Fibroblast of pulmonary artery (primary cell): ENCODE measurements around the gene ADAMTSL1.
A peak's percentile ranks its signal among the peaks of the same experiment; 100 is the strongest.

Source experiments
- DNase-seq: peaks from one replicate; pipeline ENCODE4 v3.0.0-alpha.2; 2010; ENCODE audit warnings: low read depth
- H3K4me3 ChIP-seq: replicated peaks from 2 replicates; pipeline ENCODE4 v1.5.1; 2011; ENCODE audit warnings: low read depth, mild to moderate bottlenecking, control low read depth, low read length, moderate library complexity
- TF ChIP-seq, protein P1 (sequence below): IDR thresholded peaks from 2 replicates; pipeline ENCODE4 v1.5.1; 2011; ENCODE audit warnings: mild to moderate bottlenecking, control low read depth, low read length, inconsistent platforms; ENCODE audit errors: missing control alignments

Gene ADAMTSL1

GRCh38 chr9:18554244-18554643 lies 80.3 kb downstream of the ADAMTSL1 start:
- TF ChIP-seq, protein P1, sequence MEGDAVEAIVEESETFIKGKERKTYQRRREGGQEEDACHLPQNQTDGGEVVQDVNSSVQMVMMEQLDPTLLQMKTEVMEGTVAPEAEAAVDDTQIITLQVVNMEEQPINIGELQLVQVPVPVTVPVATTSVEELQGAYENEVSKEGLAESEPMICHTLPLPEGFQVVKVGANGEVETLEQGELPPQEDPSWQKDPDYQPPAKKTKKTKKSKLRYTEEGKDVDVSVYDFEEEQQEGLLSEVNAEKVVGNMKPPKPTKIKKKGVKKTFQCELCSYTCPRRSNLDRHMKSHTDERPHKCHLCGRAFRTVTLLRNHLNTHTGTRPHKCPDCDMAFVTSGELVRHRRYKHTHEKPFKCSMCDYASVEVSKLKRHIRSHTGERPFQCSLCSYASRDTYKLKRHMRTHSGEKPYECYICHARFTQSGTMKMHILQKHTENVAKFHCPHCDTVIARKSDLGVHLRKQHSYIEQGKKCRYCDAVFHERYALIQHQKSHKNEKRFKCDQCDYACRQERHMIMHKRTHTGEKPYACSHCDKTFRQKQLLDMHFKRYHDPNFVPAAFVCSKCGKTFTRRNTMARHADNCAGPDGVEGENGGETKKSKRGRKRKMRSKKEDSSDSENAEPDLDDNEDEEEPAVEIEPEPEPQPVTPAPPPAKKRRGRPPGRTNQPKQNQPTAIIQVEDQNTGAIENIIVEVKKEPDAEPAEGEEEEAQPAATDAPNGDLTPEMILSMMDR: no peak

GRCh38 chr9:18555105-18555883 lies 81.3 kb downstream of the ADAMTSL1 start:
- TF ChIP-seq, protein P1: no peak
- peak; percentile 18 for DNase-seq
- H3K4me3 ChIP-seq: no peak overlapping the region

More at GRCh38 chr9:18554244-18554643, 80.3 kb downstream of the ADAMTSL1 start:
- no peak for DNase-seq
- no peak overlapping the region for H3K4me3 ChIP-seq

DNA sequence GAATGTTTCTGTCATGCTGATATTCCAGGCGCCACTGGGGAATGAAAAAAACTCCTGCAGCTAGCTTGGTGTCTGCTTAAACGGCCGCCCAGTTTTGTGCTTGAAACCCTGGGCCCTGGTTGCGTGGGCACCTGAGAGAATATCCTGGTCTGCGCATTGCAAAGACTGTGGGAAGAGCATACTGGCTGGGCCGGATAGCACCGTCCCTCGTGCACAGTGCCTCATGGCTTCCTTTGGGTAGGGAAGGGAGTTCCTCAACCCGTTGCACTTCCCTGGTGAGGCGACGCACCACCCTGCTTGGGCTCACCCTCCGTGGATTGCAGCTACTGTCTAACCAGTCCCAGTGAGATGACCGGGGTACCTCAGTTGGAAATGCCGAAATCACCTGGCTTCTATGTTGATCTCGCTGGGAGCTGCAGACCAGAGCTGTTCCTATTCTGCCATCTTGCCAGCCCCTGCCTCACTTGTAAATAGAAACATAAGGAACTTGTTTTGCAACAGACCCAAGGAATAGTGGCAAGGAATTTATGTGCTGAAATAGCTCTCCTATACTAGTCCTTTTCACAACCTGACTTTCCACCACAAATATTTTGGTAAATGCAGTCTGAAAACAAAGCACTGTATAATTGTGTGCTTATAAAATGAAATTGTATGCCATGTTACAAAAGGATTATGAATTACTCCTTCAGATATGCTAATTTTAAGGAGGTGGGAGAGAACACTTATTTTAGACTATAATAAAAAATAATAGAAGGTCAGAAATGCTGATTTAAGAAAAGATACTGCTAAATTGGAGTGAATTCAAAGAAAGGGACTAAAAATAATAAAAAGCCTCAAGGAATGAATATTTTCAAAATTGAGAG lies 90.3 kb downstream of the ADAMTSL1 start:
- TF ChIP-seq, protein P1: no peak
- no peak for DNase-seq
- H3K4me3 ChIP-seq: no peak overlapping the region

GRCh38 chr9:18566121-18566520 lies 92.2 kb downstream of the ADAMTSL1 start:
- DNase-seq: peak; percentile 78
- TF ChIP-seq, protein P1: no peak
- no peak overlapping the region for H3K4me3 ChIP-seq

DNA sequence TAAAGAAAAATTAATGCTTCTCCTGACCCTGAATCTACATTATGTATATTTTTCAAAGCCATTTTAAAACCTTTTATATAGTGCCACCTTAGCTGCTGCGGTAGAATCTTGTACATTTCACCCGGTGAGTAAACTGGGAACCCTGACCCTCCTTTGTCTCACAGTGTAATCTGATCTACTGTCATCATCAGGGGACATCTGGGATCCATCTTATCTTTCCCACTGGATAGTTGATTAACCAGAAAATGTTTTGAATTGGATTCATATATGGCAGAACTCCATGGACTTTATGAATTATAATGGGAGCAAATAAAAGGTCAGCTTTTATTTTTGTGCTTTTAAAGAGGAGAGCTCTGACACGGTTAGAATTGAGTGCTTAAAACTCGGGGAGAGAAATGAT lies 95.0 kb downstream of the ADAMTSL1 start:
- TF ChIP-seq, protein P1: no peak
- no peak for DNase-seq
- H3K4me3 ChIP-seq: no peak overlapping the region

DNA sequence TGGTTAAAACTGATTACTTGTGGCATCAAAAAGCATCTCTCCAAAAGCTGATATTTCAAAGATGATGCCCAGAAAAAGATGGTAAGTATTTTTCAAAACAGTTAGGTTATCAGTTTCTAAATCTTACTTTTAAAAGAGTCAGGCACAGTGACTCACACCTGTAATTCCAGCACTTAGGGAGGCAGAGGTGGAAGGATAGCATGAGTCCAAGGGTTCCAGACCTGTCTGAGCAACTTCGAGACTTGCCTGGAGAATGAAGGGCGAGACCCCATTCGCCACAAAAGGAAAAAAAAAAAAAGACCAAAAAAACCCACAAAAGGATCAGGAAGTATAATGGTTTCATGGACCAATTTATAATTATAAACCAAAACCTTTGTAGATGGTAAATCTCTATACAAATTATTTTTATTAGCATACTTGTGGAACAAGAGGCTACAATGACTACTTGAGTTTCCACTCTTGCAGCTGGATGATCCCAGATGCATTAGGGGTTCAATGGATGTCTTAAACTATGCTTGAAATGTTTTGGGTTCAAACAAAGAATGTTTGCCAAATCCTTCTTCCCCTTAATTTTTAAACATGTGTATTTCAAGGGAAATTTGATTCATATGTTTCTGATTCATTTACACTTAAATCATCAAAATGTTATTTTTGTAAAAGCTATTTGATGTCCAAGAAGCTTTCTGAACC lies 96.1 kb downstream of the ADAMTSL1 start:
- no peak overlapping the region for H3K4me3 ChIP-seq
- TF ChIP-seq, protein P1: no peak
- DNase-seq: no peak
